HK-2 (cell line): ENCODE results near the gene RRBP1.

Experiments used
- DNase-seq: peaks from one replicate; pipeline ENCODE4 v3.0.0-alpha.2; 2018; ENCODE audit not compliant: unreplicated experiment

Gene RRBP1

DNA sequence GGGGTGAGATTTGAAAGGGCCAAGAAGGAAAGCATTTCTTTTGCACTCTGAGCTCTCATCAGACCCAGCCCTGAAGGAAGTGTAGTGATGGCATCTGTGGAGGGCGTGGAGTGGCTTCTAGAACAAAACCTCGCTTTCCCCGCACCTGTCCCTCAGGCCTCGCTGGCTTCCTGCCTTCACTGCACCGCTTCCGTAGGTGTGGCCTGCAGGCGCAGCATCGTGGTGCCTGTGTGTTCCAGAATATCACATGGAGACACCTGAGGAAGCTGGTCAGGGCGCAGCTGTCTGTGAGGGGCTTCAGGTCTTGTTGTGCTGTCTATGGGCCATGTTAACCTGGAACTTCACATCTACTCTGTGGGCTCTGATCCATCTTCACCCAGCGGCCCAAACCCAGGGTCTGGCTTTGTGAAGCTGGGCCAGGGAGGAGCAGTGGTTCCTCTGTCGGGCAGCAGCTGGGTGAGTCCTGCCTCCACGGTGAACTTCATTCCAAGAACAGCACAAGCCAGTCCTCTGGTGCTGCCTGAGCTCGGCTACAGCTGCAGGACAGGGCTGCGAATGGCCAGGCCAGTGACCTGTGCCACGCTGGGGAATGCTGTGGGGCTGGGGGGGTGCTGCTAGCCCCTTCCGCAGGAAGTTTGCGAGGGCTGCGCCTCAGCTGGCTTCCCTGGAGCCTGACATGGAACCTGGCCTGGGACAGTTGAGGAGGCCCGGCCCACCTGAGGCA lies 71.3 kb downstream of the RRBP1 start:
- no peak for DNase-seq

DNA sequence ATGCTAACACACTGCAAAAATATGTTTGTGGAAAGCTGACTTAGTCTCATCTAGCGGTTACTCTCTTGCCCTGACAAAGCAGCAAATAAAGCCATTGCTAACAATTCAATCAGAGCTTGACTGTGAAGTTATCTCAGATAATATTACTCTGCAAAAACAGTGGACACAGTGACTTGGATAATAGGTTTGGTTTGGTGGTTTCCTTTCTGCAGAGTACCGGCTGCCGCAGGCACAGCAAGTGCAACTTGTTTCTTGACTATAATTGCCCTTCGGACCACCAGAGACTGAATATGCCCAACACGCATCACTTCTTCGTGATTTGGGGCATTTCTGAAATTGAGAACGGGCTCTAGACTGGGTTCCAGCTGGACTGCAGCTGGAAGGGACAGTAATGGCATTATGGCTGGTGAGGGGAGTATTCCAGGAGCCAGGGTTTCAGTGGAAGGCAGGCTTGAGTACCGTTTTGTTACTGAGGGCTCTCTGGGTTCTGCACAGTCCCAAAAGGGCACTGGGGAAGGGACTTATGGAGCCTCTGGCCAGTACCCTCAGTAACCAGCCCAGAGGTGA lies 72.1 kb downstream of the RRBP1 start:
- no peak for DNase-seq

DNA sequence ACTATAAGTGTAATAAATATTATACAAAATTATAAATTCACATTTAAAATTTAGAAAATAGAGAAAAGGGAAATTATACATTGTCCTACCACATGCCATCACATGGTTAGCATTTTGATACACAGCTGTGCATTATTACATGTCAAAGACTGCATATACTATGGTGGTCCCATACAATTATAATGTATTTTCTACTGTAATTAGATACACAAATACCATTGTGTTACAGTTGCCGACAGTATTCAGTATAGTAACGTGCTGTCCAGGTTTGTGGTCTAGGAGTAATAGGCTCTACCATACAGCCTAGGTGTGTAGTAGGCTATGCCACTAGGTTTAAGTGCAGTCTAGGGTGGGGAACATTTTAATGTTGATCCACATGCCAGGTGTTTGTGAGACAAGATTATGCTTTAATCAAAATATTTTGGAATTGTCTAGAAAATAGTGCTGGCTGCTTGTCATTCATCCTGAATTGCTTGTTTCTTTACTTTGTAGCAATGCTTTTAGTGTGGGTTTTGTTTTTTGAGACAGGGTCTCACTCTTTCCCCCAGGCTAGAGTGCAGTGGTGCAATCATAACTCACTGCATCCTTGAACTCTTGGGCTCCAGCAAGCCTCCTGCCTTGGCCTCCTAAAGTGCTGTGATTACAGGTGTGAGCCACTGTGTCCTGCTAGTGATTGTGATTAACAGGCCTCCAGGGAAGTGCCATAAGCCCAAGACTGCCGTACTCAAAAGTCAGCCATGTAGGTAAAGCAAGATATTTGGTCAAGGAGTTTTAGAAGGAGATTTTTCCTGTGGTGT lies 73.1 kb downstream of the RRBP1 start:
- DNase-seq = no peak

DNA sequence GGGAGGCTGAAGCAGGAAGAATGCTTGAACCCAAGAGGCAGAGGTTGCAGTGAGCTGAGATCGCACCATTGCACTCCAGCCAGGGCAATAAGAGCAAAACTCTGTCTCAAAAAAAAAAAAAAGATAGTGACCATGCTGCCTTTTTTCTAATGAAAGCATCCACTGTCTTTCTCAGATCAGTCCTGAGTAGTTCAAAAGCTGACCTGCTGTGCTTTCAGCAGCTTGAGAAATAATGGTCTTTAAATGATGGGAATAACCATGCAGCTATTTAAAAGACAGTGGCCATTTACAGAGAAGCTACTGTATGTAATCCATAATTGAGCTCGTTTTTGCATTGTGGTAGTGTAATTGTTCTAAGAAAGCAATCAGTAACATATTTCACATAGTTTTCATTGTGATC lies 76.0 kb downstream of the RRBP1 start:
- no peak for DNase-seq

DNA sequence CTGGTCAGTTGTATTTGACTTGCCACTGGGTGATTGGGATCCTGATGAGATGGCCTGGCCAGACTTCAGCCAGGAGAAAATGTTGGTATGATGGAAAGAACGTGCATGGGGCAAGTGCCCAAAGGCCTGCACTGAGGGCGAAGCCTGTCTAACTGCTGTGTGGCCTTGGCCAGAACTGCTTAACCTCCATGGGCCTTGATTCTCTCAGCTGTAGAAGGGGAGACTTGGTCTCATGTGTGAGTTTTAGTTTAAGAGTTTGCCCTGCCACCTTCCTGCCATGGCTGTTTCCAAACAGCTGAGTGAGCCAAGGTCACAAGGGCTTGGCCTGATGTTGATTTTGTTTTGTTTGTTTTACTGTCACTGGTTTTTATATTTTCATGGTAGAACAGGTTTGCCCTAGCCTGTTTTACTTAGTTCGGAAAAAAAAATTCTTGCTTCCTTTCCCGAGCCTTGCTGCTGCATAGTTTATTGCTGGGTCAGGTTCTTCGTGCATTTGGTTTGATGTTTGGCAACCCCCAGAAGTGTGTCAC lies 76.8 kb downstream of the RRBP1 start:
- DNase-seq = no peak

DNA sequence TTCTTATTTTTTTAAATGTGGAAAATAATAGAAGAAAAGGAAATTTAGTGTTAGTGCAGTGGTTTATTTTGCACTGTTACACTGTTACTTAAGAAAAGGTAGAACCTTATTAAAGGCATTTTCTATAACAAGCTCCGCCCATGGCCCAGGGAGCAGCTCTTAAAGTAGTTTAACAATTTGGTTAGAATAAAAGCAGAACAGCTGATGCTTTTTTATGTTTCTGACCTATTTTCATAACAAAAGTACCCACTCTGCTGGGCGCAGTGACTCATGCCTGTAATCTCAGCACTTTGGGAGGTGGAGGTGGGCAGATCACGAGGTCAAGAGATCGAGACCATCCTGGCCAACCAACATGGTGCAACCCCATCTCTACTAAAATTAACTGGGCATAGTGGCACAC lies 79.5 kb downstream of the RRBP1 start:
- no peak for DNase-seq

DNA sequence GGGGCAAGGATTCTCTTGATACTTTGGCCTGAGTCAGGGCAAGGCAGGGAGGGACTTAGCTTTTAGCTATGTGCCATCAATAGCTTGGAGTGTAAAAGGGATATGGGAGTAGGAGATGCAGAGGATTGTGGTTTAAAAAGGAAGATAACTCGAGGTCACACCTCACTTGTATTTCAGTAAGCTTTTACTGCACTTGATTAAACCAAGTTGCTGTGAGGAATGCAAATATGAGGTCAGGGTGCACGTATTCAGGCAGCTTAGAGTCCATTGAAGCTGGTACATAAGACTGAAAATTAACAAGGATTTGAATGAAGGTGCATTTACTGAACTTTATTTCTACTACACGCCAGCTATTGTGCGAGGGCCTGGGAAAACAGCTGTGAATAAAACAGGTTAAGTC lies 80.1 kb downstream of the RRBP1 start:
- no peak for DNase-seq

DNA sequence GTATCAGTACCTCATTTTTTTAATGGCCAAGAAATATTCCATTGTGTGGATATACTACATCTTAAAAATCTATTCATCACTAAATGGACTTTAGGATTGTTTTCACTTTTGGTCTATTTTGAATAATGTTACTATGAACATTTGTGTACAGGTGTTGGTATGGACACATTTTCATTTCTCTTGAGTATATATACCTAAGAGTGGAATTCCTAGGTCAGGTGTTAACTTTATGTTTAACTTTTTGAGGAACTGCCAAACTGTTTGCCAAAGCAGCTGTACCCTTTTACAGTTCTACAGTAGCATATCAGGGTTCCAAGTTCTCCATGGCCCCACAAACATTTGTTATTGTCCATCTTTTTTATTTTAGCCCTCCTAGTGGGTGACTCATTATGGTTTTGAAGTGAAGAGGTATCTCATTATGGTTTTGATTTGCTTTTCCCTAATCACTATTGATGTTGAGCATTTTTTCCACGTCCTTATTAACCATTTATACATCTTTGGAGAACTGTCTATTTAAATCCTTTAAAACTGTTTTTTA lies 84.0 kb downstream of the RRBP1 start:
- DNase-seq = no peak

DNA sequence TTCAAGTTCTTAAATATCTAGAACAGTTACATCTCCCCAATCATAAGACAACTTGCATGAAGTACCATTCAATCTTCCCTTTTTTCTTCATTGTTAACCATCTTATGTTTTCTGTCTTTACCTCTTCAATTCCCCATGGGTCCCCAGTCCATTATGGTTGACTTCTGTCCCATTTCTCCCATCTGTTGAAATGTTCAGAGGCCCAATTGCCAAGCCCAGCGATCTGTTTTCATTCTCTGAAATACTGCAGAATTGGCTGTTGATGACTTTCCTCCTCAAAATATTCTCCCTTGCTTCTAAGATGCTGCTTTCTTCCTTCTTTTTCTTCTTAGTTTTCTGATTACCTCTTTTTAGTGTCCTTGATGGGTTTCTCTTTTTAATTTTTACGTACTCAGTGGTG lies 86.2 kb downstream of the RRBP1 start:
- DNase-seq = no peak

DNA sequence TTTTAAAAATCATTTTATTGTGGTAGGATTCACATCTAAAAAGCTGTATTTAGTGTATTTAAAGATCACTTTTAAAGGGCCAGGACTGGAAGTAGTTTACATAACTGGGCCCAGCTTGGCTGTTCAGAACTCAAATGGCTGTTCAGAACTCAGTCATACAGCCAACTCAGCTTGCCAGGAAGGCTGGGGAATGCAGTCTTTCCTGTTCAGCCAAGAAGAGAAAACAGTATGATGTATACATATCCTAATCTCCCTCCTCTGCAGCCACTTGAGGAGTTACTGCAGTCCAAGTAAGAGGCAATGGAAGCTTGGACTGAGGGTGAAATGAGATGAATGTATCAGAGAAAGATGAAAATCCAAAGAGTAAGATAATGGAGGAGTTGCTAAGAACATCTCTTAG lies 87.6 kb downstream of the RRBP1 start:
- no peak for DNase-seq

DNA sequence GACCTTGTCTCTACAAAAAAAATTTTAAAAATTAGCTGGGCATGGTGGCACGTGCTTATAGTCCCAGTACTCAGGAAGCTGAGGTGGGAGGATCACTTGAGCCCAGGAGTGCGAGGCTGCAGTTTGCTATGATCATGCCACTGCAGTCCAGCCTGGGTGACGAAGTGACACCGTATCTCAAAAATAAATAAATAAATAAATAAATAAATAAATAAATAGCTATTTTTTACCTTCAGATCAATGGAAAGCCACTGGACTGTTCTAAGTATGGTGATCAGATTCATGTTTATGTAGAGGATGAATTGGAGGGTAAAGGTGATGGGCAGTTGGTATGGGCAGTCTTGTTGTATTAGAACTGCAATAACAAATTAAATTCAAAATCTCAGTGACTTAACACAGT lies 88.1 kb downstream of the RRBP1 start:
- DNase-seq = no peak

DNA sequence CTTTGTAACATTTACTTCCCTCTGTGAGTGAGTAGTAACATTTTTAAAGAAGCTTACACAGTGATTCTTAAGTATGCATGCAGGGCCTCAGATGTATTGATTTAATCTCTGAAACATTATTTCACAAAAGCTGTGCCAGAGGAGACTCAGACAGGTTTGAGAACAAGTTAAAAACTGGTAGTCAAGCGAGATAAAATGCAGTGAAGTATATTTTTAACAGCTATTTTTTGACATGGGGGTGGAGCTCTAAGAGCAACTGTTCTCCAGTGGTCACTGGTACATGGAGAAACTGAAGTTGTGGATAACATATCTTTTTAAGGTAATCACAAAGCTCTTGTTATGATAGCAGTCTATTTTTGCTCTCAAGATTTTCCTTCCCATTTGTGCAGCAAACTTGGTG lies 91.8 kb downstream of the RRBP1 start:
- DNase-seq = no peak

DNA sequence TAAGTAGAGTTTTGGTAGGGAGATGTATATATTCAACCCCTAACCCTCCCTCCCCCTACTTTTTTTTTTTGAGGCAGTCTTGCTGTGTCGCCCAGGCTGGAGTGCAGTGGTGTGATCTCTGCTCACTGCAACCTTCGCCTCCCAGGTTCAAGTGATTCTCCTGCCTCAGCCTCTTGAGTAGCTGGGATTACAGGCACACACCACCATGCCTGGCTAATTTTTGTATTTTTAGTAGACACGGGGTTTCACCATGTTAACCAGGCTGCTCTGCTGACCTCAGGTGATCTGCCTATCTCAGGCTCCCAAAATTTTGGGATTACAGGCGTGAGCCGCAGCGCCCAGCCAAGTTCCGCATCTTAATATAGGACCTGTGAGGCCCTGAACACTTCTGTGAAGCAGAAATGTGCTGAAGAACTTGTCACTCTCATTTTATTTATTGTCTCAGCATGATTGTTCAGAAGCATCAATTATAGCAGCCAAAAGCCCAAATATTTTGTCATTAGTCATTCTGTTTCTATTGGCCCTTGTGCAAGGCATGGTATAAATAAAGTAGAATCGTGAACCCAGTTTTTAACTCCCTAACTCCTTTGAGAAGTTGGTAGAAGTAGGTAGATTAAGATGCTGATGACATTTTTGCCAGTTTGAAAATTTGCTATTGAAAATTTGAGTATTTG lies 92.7 kb downstream of the RRBP1 start:
- DNase-seq = no peak

DNA sequence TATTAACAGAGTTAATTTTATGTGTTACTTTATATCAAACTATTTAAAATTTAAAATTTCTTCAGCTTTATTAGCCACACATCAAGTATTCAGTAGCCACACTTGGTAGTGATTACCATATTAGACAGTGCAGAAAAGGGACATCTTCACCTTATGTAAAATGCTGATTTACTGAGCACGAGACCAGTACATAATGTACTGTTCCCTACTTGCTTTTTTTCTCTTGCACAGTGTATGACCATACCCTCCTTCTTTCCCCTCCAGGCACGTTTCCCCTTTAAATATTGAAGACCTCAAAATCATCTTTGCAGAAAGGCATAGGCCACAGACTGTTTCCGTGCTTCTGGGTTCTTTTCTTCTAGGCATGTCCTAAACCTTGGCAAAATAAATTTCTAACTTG lies 94.2 kb downstream of the RRBP1 start:
- DNase-seq = no peak

DNA sequence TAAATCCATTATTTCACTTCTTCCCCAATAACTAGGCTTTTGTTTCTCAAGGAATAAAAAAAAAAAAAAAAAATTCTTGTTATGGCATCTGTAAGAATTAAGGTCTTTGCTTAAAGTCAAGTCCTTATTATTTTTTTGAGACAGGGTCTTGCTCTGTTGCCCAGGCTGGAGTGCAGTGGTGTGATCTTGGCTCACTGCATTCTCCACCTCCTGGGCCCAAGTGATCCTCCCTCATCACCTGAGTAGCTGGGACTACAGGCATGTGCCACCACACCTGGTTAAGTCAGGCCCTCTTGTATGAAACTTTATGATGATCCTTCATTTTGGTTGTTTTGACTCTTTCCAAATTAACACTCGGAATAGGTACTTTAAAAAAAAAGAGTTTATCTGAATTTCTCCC lies 94.9 kb downstream of the RRBP1 start:
- DNase-seq = no peak

DNA sequence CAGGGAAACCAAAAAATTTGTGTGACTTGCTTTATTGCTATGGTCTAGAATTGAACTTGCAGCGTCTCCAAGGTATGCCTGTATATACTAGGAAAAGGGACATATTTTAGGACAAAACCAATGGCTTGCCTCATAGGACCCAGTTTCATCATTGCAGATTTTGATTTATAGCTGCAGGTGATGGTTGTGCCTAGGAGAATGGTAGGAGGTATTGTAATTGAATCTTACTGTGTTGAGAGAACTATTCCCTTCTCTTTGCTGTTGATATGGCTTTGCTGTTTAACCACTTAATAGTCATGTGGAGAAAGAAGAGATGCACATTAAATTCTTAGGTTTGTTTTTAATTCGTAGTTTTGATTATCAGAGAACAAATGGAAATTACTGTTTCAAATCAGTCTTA lies 95.8 kb downstream of the RRBP1 start:
- no peak for DNase-seq

DNA sequence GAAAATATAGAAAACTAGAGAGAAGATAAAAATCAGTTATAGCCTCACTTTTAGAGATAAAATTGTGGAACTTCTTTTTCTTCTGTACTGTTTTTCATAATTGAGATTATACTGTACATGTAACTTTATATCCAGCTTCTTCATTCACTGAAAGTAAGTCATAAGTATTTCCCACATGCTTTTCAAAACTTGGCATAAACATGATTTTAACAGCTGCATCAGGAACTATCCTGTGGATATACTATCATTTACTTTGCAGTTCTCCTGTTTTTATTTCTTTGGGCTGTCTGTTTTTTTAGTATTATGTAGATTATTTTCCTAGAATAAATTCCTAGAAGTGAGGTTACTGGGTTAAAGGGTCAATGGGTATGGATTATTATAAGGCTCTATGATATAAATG lies 97.4 kb downstream of the RRBP1 start:
- DNase-seq = no peak

DNA sequence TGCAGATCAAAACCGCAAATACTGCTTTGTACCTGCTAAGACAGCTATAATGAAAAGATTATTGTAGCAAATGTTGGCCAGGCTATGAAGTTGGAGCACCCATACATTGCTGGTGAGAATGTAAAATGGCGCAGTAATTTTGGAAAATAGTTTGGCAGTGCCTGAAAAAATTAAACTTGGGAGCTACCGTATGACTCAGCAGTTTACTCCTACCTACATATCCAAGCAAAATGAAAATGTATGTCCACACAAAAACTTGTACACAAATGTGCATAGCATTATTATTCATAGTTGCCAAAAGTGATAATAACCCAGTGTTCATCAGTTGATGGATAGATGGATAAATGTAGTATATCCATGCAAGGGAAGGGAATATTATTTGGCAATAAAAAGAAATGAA lies 98.9 kb downstream of the RRBP1 start:
- no peak for DNase-seq

DNA sequence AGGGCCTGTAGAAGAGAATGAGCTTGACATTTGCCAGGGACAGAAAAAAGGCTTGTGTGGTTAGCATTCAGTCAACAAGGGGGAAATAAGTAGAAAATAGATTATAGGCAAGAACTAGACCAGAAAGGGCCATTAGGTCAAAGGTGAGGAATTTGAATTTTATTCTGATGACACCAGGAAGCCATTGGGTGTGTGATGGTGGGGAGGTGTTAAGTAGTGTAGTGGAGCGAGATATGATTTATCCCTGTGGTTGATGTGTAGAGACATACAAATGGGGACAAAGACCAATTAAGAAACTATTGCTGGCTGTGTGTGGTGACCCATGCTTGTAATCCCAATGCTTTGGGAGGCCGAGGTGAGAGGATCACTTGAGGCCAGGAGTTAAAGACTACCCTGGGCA lies 101.1 kb downstream of the RRBP1 start:
- no peak for DNase-seq

DNA sequence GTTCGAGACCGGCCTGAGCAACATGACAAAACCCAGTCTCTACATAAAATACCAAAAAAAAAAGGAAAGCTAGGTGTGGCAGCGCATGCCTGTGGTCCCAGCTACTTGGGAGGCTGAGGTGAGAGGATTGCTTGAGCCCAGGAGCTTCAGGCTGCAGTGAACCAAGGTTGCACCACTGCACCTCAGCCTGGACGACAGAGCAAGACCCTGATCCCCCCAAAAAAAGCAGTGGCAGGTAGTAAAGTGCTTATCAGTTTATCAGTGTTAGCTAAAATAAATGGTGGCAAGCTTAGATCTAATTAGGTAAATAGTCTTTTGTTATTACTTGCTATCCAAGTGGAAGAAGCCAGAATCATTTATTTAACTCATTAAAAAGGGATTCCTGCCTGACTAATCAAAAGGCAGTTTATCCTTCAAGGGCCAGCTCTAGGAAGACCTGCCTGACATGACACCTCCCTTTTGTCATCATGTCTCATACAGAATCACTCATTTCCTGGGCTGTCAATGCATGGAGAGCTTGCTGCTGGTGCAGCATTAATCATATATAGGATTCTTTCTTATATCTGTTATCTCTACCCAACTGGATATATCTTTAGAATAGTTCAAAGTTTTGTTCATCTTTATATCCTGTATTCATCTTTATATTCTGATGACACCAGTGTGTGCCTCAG lies 102.5 kb downstream of the RRBP1 start:
- DNase-seq = no peak

DNA sequence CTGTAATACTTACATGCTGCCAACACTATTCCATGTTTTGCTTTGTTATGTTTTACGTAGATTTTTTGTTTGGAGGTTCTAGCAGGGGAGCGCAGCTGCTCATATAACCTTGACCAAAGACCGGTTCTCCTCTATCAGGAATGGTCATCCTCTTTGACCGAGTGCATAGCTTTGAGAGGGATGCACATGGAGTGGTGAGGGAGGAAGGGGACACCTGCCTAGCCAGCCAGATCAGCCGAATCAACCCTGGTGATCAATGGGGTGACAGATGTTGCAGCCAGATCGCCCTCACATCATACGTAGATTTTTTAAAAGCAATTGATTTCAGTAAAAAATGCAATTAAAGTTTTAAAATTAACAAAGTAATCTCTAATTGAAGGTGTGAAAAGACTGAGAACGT lies 105.8 kb downstream of the RRBP1 start:
- DNase-seq = no peak

DNA sequence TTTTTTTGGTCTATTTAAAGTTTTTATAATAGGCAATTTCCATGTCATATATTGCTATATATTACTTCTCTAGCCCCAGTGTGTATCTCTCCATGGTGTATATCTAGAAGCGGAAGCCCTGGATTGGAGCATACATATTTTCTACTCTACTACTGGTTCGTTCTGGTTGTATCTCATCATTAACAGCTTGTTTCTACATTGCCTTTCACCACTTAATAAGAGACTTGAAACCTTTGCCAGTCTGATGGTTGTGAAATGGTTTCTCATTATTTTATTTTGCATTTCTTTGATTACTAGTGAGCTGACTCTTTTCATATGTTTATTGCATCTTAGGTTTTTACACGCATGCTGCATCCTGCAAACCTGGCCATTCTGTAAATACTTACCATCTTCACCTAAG lies 108.6 kb downstream of the RRBP1 start:
- no peak for DNase-seq
